ENCODE results near the gene HINFP. TPM values are rescaled to one million over a fixed set of nuclear protein-coding genes. Genes with fewer than 3 reads are reported as not detected.

Gene HINFP
- total and polyA plus RNA-seq, 3 experiments from 2014 or later = 14.6 to 29.1 (median 26.8) TPM

- Mint-ChIP-seq H3K4me3 (no peak overlapping the region), H3K27ac (no peak overlapping the region), H3K4me1 (peaks cover 0 to 6% (median 0%) of the 10 kb centered on the region in 3 donors), H3K36me3 (no peaks in the 10 kb centered on the region), H3K27me3 (peaks cover 15 to 24% of the 10 kb centered on the region in 2 donors), H3K9me3 (peaks cover 0 to 2% (median 0%) of the 10 kb centered on the region in 5 donors)
- Histone ChIP-seq H3K9me3 (ENCODE audit: low read length) (no peaks in the 10 kb centered on the region), H3K27me3 (ENCODE audit: insufficient read depth, low read length, poor library complexity, severe bottlenecking) (peaks cover 10% of the 10 kb centered on the region), H3K27ac (ENCODE audit: low read depth, low read length) (no peak overlapping the region), H3K4me3 (ENCODE audit: low read length) (no peak overlapping the region), H3K4me1 (ENCODE audit: insufficient read depth, low read length) (no peaks in the 10 kb centered on the region), H3K36me3 (ENCODE audit: insufficient read depth, low read length) (no peaks in the 10 kb centered on the region)
- no peak for DNase-seq
- ChIA-PET POLR2A (no interaction called here), CTCF (no interaction called here)
Observed at GRCh38 chr11:119154178-119154577, 32.8 kb downstream of the HINFP start.

GRCh38 chr11:119155733-119156492 lies 34.5 kb downstream of the HINFP start:
- peak overlapping the region in 1 of 8 donors; percentile 61 for H3K27ac Mint-ChIP-seq
- Histone ChIP-seq H3K27me3 (ENCODE audit: insufficient read depth, low read length, poor library complexity, severe bottlenecking) (no peaks in the 10 kb centered on the region), H3K4me1 (ENCODE audit: insufficient read depth, low read length) (no peaks in the 10 kb centered on the region), H3K27ac (ENCODE audit: low read depth, low read length) (no peak overlapping the region), H3K9me3 (ENCODE audit: low read length) (no peaks in the 10 kb centered on the region), H3K4me3 (ENCODE audit: low read length) (no peak overlapping the region), H3K36me3 (ENCODE audit: insufficient read depth, low read length) (no peaks in the 10 kb centered on the region)
- POLR2A ChIA-PET = no interaction called here
- no peak overlapping the region for H3K4me3 Mint-ChIP-seq
- CTCF ChIA-PET = interaction anchor here (0.9 to 1.0 kb wide), 3 partner anchors 12 to 15 kb away, joined by 3 read pairs; partner anchors contain the start of gene NLRX1
- H3K27me3 Mint-ChIP-seq = peaks cover 14 to 20% of the 10 kb centered on the region in 2 donors
- peaks cover 0 to 2% (median 0%) of the 10 kb centered on the region in 5 donors for H3K9me3 Mint-ChIP-seq
- H3K36me3 Mint-ChIP-seq = no peaks in the 10 kb centered on the region
- H3K4me1 Mint-ChIP-seq = no peaks in the 10 kb centered on the region
- no peak for DNase-seq

- H3K27me3 ChIP-seq (ENCODE audit: insufficient read depth, low read length, poor library complexity, severe bottlenecking) = no peaks in the 10 kb centered on the region
- H3K9me3 ChIP-seq (ENCODE audit: low read length) = no peaks in the 10 kb centered on the region
- Mint-ChIP-seq H3K4me3 (no peak overlapping the region), H3K36me3 (no peaks in the 10 kb centered on the region), H3K4me1 (no peaks in the 10 kb centered on the region), H3K27ac (no peak overlapping the region), H3K9me3 (peaks cover 0 to 2% (median 0%) of the 10 kb centered on the region in 5 donors), H3K27me3 (peaks cover 12 to 20% of the 10 kb centered on the region in 2 donors)
- H3K36me3 ChIP-seq (ENCODE audit: insufficient read depth, low read length) = no peaks in the 10 kb centered on the region
- H3K27ac ChIP-seq (ENCODE audit: low read depth, low read length) = no peak overlapping the region
- H3K4me3 ChIP-seq (ENCODE audit: low read length) = no peak overlapping the region
- ChIA-PET POLR2A (no interaction called here), CTCF (interaction anchor here (1.0 to 1.5 kb wide), 3 partner anchors 8 to 13 kb away, joined by 3 to 5 read pairs (median 5); partner anchors contain the start of genes ABCG4 and NLRX1)
- DNase-seq = no peak
- no peaks in the 10 kb centered on the region for H3K4me1 ChIP-seq (ENCODE audit: insufficient read depth, low read length)
Observed at GRCh38 chr11:119156496-119156895, 35.1 kb downstream of the HINFP start.

GRCh38 chr11:119157063-119157462 lies 35.7 kb downstream of the HINFP start:
- no peak overlapping the region for H3K27ac ChIP-seq (ENCODE audit: low read depth, low read length)
- no peak for DNase-seq
- H3K27me3 Mint-ChIP-seq = peaks cover 12 to 20% of the 10 kb centered on the region in 2 donors
- H3K4me3 ChIP-seq (ENCODE audit: low read length) = no peak overlapping the region
- no peak overlapping the region for H3K27ac Mint-ChIP-seq
- no peaks in the 10 kb centered on the region for H3K36me3 ChIP-seq (ENCODE audit: insufficient read depth, low read length)
- POLR2A ChIA-PET = no interaction called here
- H3K27me3 ChIP-seq (ENCODE audit: insufficient read depth, low read length, poor library complexity, severe bottlenecking) = no peaks in the 10 kb centered on the region
- CTCF ChIA-PET = interaction anchor here (1.0 to 1.5 kb wide), 3 partner anchors 8 to 14 kb away, joined by 3 to 5 read pairs (median 5); partner anchors contain the start of genes ABCG4 and NLRX1
- no peaks in the 10 kb centered on the region for H3K4me1 ChIP-seq (ENCODE audit: insufficient read depth, low read length)
- no peaks in the 10 kb centered on the region for H3K9me3 ChIP-seq (ENCODE audit: low read length)
- peaks cover 0 to 2% (median 0%) of the 10 kb centered on the region in 5 donors for H3K9me3 Mint-ChIP-seq
- H3K4me1 Mint-ChIP-seq = no peaks in the 10 kb centered on the region
- H3K4me3 Mint-ChIP-seq = no peak overlapping the region
- no peaks in the 10 kb centered on the region for H3K36me3 Mint-ChIP-seq

GRCh38 chr11:119158467-119158866 lies 37.1 kb downstream of the HINFP start:
- Mint-ChIP-seq H3K36me3 (no peaks in the 10 kb centered on the region), H3K27me3 (peaks cover 4 to 10% of the 10 kb centered on the region in 2 donors), H3K4me3 (no peak overlapping the region), H3K4me1 (no peaks in the 10 kb centered on the region), H3K9me3 (peaks cover 0 to 2% (median 0%) of the 10 kb centered on the region in 5 donors), H3K27ac (no peak overlapping the region)
- Histone ChIP-seq H3K4me3 (ENCODE audit: low read length) (no peak overlapping the region), H3K36me3 (ENCODE audit: insufficient read depth, low read length) (no peaks in the 10 kb centered on the region), H3K4me1 (ENCODE audit: insufficient read depth, low read length) (no peaks in the 10 kb centered on the region), H3K27me3 (ENCODE audit: insufficient read depth, low read length, poor library complexity, severe bottlenecking) (no peaks in the 10 kb centered on the region), H3K9me3 (ENCODE audit: low read length) (no peaks in the 10 kb centered on the region), H3K27ac (ENCODE audit: low read depth, low read length) (no peak overlapping the region)
- ChIA-PET POLR2A (no interaction called here), CTCF (no interaction called here)
- no peak for DNase-seq

- Histone ChIP-seq H3K4me1 (ENCODE audit: insufficient read depth, low read length) (no peaks in the 10 kb centered on the region), H3K4me3 (ENCODE audit: low read length) (no peak overlapping the region), H3K27ac (ENCODE audit: low read depth, low read length) (no peak overlapping the region), H3K27me3 (ENCODE audit: insufficient read depth, low read length, poor library complexity, severe bottlenecking) (no peaks in the 10 kb centered on the region), H3K9me3 (ENCODE audit: low read length) (no peaks in the 10 kb centered on the region), H3K36me3 (ENCODE audit: insufficient read depth, low read length) (no peaks in the 10 kb centered on the region)
- Mint-ChIP-seq H3K27me3 (peaks cover 2 to 4% of the 10 kb centered on the region in 2 donors), H3K27ac (peak overlapping the region in 1 of 8 donors; percentile 54), H3K36me3 (no peaks in the 10 kb centered on the region), H3K4me1 (no peaks in the 10 kb centered on the region), H3K9me3 (peaks cover 0 to 2% (median 0%) of the 10 kb centered on the region in 5 donors), H3K4me3 (no peak overlapping the region)
- DNase-seq = no peak
- ChIA-PET CTCF (interaction anchor here (1.0 to 2.0 kb wide), 3 partner anchors 9 to 35 kb away, joined by 3 to 7 read pairs (median 5); partner anchors contain the start of gene NLRX1), POLR2A (no interaction called here)
Observed at GRCh38 chr11:119160151-119160550, 38.8 kb downstream of the HINFP start.

GRCh38 chr11:119161871-119162270 lies 40.5 kb downstream of the HINFP start:
- no peak overlapping the region for H3K4me3 Mint-ChIP-seq
- no peak overlapping the region for H3K27ac Mint-ChIP-seq
- no peak overlapping the region for H3K27ac ChIP-seq (ENCODE audit: low read depth, low read length)
- H3K9me3 Mint-ChIP-seq = peaks cover 0 to 2% (median 0%) of the 10 kb centered on the region in 5 donors
- H3K36me3 ChIP-seq (ENCODE audit: insufficient read depth, low read length) = no peaks in the 10 kb centered on the region
- H3K9me3 ChIP-seq (ENCODE audit: low read length) = no peaks in the 10 kb centered on the region
- no peaks in the 10 kb centered on the region for H3K36me3 Mint-ChIP-seq
- POLR2A ChIA-PET = no interaction called here
- CTCF ChIA-PET = no interaction called here
- H3K4me3 ChIP-seq (ENCODE audit: low read length) = no peak overlapping the region
- no peak for DNase-seq
- H3K27me3 Mint-ChIP-seq = peaks cover 0 to 2% of the 10 kb centered on the region in 2 donors
- no peaks in the 10 kb centered on the region for H3K4me1 ChIP-seq (ENCODE audit: insufficient read depth, low read length)
- H3K4me1 Mint-ChIP-seq = no peaks in the 10 kb centered on the region
- H3K27me3 ChIP-seq (ENCODE audit: insufficient read depth, low read length, poor library complexity, severe bottlenecking) = no peaks in the 10 kb centered on the region

- Mint-ChIP-seq H3K9me3 (no peaks in the 10 kb centered on the region), H3K27ac (no peak overlapping the region), H3K4me1 (peaks cover 5 to 14% (median 6%) of the 10 kb centered on the region in 3 donors), H3K36me3 (peaks cover 0 to 3% (median 0%) of the 10 kb centered on the region in 3 donors), H3K4me3 (peak overlapping the region in 3 of 7 donors; percentile 13 to 27 (median 13)), H3K27me3 (no peaks in the 10 kb centered on the region)
- no peak overlapping the region for H3K27ac ChIP-seq (ENCODE audit: low read depth, low read length)
- no peaks in the 10 kb centered on the region for H3K36me3 ChIP-seq (ENCODE audit: insufficient read depth, low read length)
- no peaks in the 10 kb centered on the region for H3K27me3 ChIP-seq (ENCODE audit: insufficient read depth, low read length, poor library complexity, severe bottlenecking)
- ChIA-PET CTCF (interaction anchor here (1.2 kb wide), 1 partner anchor 30 kb away, joined by 5 read pairs; no protein-coding TSS in a partner anchor), POLR2A (no interaction called here)
- H3K4me1 ChIP-seq (ENCODE audit: insufficient read depth, low read length) = peaks cover 7% of the 10 kb centered on the region
- H3K9me3 ChIP-seq (ENCODE audit: low read length) = no peaks in the 10 kb centered on the region
- DNase-seq = no peak
- H3K4me3 ChIP-seq (ENCODE audit: low read length) = no peak overlapping the region
Observed at GRCh38 chr11:119166368-119167076, 45.1 kb downstream of the HINFP start.

Measured in CD8-positive, alpha-beta memory T cell (primary cell).